Measurements from ENCODE around the gene UBE2U.
"Not testable (repeated sequence)": the region's sequence is repeated elsewhere in the genome, so short reads cannot be mapped to it uniquely, and the experiment has no call there.

Gene UBE2U

GRCh38 chr1:64236541-64236954, 33.1 kb downstream of the UBE2U start:
- no peak overlapping the region for H3K27ac ChIP-seq
- DNase-seq (ENCODE audit: low spot score), result no peak
- TF ChIP-seq, protein P1, sequence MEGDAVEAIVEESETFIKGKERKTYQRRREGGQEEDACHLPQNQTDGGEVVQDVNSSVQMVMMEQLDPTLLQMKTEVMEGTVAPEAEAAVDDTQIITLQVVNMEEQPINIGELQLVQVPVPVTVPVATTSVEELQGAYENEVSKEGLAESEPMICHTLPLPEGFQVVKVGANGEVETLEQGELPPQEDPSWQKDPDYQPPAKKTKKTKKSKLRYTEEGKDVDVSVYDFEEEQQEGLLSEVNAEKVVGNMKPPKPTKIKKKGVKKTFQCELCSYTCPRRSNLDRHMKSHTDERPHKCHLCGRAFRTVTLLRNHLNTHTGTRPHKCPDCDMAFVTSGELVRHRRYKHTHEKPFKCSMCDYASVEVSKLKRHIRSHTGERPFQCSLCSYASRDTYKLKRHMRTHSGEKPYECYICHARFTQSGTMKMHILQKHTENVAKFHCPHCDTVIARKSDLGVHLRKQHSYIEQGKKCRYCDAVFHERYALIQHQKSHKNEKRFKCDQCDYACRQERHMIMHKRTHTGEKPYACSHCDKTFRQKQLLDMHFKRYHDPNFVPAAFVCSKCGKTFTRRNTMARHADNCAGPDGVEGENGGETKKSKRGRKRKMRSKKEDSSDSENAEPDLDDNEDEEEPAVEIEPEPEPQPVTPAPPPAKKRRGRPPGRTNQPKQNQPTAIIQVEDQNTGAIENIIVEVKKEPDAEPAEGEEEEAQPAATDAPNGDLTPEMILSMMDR (IDR thresholded peaks at IDR 0.05), result no peak
- no peak overlapping the region for H3K4me3 ChIP-seq

- H3K27ac ChIP-seq; DNase-seq (ENCODE audit: low spot score); H3K4me3 ChIP-seq: not testable (repeated sequence)
Observed at GRCh38 chr1:64239519-64239918, 36.1 kb downstream of the UBE2U start.

DNA sequence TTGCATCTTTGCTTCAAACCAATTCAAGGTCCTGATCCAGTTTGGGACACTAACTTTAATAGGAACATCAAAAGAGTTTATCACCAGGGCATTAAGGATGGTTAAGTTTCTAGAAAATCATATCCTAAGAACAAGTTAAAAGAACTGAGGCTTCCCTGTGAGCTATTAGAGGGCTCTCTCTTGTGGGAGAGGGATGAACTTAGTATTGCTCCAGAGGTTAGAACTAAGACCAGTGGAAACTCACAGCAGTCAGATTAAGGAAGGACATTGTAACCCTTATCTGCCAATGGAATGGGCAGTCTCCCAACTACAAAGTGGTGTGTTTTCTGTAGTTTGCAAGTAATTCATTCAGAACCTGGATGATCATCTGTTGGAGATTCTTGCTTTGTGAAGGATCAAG, 36.8 kb downstream of the UBE2U start:
- Histone ChIP-seq H3K4me3 (no peak overlapping the region), H3K27ac (no peak overlapping the region)
- TF ChIP-seq, protein P1 (IDR thresholded peaks at IDR 0.05), result no peak
- no peak for DNase-seq (ENCODE audit: low spot score)

GRCh38 chr1:64241069-64241468, 37.6 kb downstream of the UBE2U start:
- Histone ChIP-seq H3K4me3 (no peak overlapping the region), H3K27ac (no peak overlapping the region)
- TF ChIP-seq, protein P1 (IDR thresholded peaks at IDR 0.05), result no peak
- no peak for DNase-seq (ENCODE audit: low spot score)

DNA sequence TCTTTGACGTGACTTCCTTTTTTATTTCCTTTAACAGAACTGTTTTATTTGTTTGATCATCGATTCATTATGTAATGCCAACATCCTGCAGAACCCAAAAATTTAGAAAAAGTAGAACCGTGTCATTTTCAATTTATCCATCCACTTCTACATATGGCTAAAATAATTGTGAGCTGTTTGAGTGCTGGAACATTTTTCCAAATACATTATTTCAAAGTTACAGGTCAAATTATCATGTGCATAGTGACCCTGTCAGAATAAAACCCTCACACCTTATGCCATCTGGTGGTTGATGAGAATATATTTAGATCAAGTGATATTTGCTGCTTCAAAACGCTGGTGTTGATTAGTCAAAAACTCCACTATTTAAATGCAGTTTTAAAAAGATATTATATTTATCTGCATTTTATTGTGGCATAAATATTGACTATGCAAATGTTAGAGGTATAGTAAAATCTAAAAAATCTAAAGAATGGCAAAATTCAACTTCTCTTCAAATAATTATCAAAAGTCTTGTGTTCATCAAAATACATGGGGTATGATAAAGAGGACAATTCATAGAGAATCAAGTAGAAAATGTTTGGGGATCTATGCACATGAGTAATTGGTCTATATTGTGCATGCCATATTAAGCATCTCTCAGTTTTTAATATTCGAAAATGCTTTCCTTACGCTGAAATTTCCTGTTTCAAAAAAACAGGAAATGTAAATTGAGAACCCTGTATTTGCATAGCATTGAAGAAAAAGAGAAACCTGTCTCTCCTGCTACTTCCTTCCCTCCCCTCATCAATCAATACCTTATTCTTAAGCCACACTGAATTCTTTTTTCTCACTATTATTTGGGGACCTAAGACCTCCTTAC, 39.7 kb downstream of the UBE2U start:
- H3K27ac ChIP-seq, result no peak overlapping the region
- no peak for DNase-seq (ENCODE audit: low spot score)
- H3K4me3 ChIP-seq, result no peak overlapping the region
- TF ChIP-seq, protein P1 (IDR thresholded peaks at IDR 0.05), result peak; percentile 47

DNA sequence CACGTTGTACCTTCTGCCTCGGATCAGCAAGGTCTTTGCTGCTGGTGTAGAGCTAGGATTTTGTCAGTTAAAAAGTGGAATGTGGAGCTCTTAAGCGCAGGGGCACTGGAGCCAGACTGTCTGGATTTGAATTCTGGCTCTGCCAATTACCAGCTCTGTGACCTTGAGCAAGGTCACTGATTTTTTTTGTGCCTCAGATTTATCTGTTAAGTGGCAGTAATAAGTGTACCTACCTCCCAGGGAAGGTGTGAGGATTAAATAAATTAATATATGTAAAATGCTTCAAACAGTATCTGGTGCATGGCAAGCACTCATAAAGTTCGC, 40.3 kb downstream of the UBE2U start:
- H3K4me3 ChIP-seq, result no peak overlapping the region
- DNase-seq (ENCODE audit: low spot score), result no peak
- H3K27ac ChIP-seq, result no peak overlapping the region
- TF ChIP-seq, protein P1 (IDR thresholded peaks at IDR 0.05), result no peak

- Histone ChIP-seq H3K27ac (no peak overlapping the region), H3K4me3 (peak overlapping the region; percentile 11)
- TF ChIP-seq, protein P1 (IDR thresholded peaks at IDR 0.05), result no peak
- no peak for DNase-seq (ENCODE audit: low spot score)
Observed at GRCh38 chr1:64245495-64245894, 42.1 kb downstream of the UBE2U start.

Data from coronary artery (tissue), 2 donors.